HEK293 (cell line): ENCODE results near the gene VKORC1.

Experiments used
- CTCF ChIP-seq: fragments of 450-650 bp; formaldehyde crosslinking; IDR thresholded peaks from 2 replicates; pipeline ENCODE4 v1.5.1; 2016; ENCODE audit warnings: missing biosample characterization, missing genetic modification characterization
- HIC1 ChIP-seq: fragments of 450-650 bp; formaldehyde crosslinking; IDR thresholded peaks from 2 replicates; pipeline ENCODE4 v1.5.1; 2016; ENCODE audit warnings: missing biosample characterization, missing genetic modification characterization
- HOXC10 ChIP-seq: sonication (generic); formaldehyde crosslinking; IDR thresholded peaks from 2 replicates; pipeline ENCODE4 v1.8.1; 2023; ENCODE audit warnings: mild to moderate bottlenecking, missing genetic modification reagents
- HOXD13 ChIP-seq: sonication (generic); formaldehyde crosslinking; IDR thresholded peaks from 2 replicates; pipeline ENCODE4 v1.8.0; 2022; ENCODE audit warnings: missing genetic modification reagents, borderline replicate concordance
- KLF10 ChIP-seq: fragments of 450-650 bp; IDR thresholded peaks from 2 replicates; pipeline ENCODE4 v1.5.1; 2018; ENCODE audit warnings: missing biosample characterization, mild to moderate bottlenecking, missing genetic modification characterization
- PRDM2 ChIP-seq: fragments of 450-650 bp; formaldehyde crosslinking; IDR thresholded peaks from 2 replicates; pipeline ENCODE4 v1.5.1; 2016; ENCODE audit warnings: missing biosample characterization, missing genetic modification characterization, borderline replicate concordance
- REST ChIP-seq: fragments of 450-650 bp; formaldehyde crosslinking; IDR thresholded peaks from 2 replicates; pipeline ENCODE4 v1.5.1; 2016; ENCODE audit warnings: missing biosample characterization, missing genetic modification characterization
- SCRT1 ChIP-seq: fragments of 450-650 bp; formaldehyde crosslinking; IDR thresholded peaks from 2 replicates; pipeline ENCODE4 v1.5.1; 2016; ENCODE audit warnings: missing biosample characterization, missing genetic modification characterization, borderline replicate concordance
- ZBTB48 ChIP-seq: fragments of 450-650 bp; formaldehyde crosslinking; IDR thresholded peaks from 2 replicates; pipeline ENCODE4 v1.5.1; 2016; ENCODE audit warnings: missing biosample characterization, missing genetic modification characterization
- ZBTB8A ChIP-seq: fragments of 450-650 bp; formaldehyde crosslinking; IDR thresholded peaks from 2 replicates; pipeline ENCODE4 v1.5.1; 2016; ENCODE audit warnings: missing biosample characterization, missing genetic modification characterization
- ZFP69B ChIP-seq: fragments of 450-650 bp; formaldehyde crosslinking; IDR thresholded peaks from 2 replicates; pipeline ENCODE4 v1.5.1; 2016; ENCODE audit warnings: missing biosample characterization, missing genetic modification characterization
- ZNF10 ChIP-seq: fragments of 450-650 bp; formaldehyde crosslinking; IDR thresholded peaks from 2 replicates; pipeline ENCODE4 v1.5.1; 2017; ENCODE audit warnings: missing biosample characterization, missing genetic modification characterization
- ZNF121 ChIP-seq: fragments of 450-650 bp; formaldehyde crosslinking; IDR thresholded peaks from 2 replicates; pipeline ENCODE4 v1.5.1; 2016; ENCODE audit warnings: missing biosample characterization, missing genetic modification characterization
- ZNF19 ChIP-seq: fragments of 450-650 bp; formaldehyde crosslinking; IDR thresholded peaks from 2 replicates; pipeline ENCODE4; 2016; ENCODE audit warnings: missing biosample characterization, missing genetic modification characterization, low read depth
- ZNF23 ChIP-seq: fragments of 450-650 bp; formaldehyde crosslinking; IDR thresholded peaks from 2 replicates; pipeline ENCODE4 v1.5.1; 2016; ENCODE audit warnings: missing biosample characterization, missing genetic modification characterization, borderline replicate concordance
- ZNF266 ChIP-seq: fragments of 450-650 bp; formaldehyde crosslinking; IDR thresholded peaks from 2 replicates; pipeline ENCODE4 v1.5.1; 2016; ENCODE audit warnings: missing biosample characterization, missing genetic modification characterization, low read depth
- ZNF416 ChIP-seq: fragments of 450-650 bp; formaldehyde crosslinking; IDR thresholded peaks from 2 replicates; pipeline ENCODE4 v1.5.1; 2016; ENCODE audit warnings: missing biosample characterization, missing genetic modification characterization
- ZNF501 ChIP-seq: fragments of 450-650 bp; formaldehyde crosslinking; IDR thresholded peaks from 2 replicates; pipeline ENCODE4 v1.5.1; 2016; ENCODE audit warnings: missing biosample characterization, missing genetic modification characterization
- ZNF704 ChIP-seq: fragments of 450-650 bp; formaldehyde crosslinking; IDR thresholded peaks from 2 replicates; pipeline ENCODE4 v1.5.1; 2016; ENCODE audit warnings: missing biosample characterization, missing genetic modification characterization
- ZNF76 ChIP-seq: fragments of 450-650 bp; formaldehyde crosslinking; IDR thresholded peaks from 2 replicates; pipeline ENCODE4; 2016; ENCODE audit warnings: low read depth, missing biosample characterization, missing genetic modification characterization, borderline replicate concordance
- ZSCAN4 ChIP-seq: fragments of 450-650 bp; formaldehyde crosslinking; IDR thresholded peaks from 2 replicates; pipeline ENCODE4 v1.5.1; 2017; ENCODE audit warnings: missing biosample characterization, missing genetic modification characterization

VKORC1 gene

GRCh38 chr16:31142109-31143010, 47.8 kb upstream of the VKORC1 start (continued):
- peak; percentile 96 for TF ChIP-seq CTCF (tag by site-specific recombination)
- no peak for TF ChIP-seq ZBTB48 (tag by site-specific recombination)
- TF ChIP-seq HOXD13 (CRISPR knock-in tag) = no peak
- no peak for TF ChIP-seq PRDM2 (tag by site-specific recombination)
- no peak for TF ChIP-seq ZNF266 (tag by site-specific recombination)
- peak; percentile 51; the same call in 1 of the 2 replicates for TF ChIP-seq ZNF76
- TF ChIP-seq SCRT1 = no peak
- TF ChIP-seq ZFP69B (tag by site-specific recombination) = no peak
- TF ChIP-seq ZNF416 = no peak
- TF ChIP-seq HIC1 (tag by site-specific recombination) = peak; percentile 97
- no peak for TF ChIP-seq ZNF704
- no peak for TF ChIP-seq HOXC10
- TF ChIP-seq ZNF501 = no peak
- no peak for TF ChIP-seq REST (tag by site-specific recombination)
- no peak for TF ChIP-seq ZNF23
- TF ChIP-seq KLF10 (tag by site-specific recombination) = peak; percentile 60; the same call in 1 of the 2 replicates
- TF ChIP-seq ZSCAN4 (tag by site-specific recombination) = no peak
- no peak for TF ChIP-seq ZNF10
- TF ChIP-seq ZNF121 (tag by site-specific recombination) = no peak
- TF ChIP-seq ZNF19 (tag by site-specific recombination) = no peak
- TF ChIP-seq ZBTB8A (tag by site-specific recombination) = peak; percentile 81
